Liver (tissue), 9 donors: Measurements from ENCODE around the gene CCDC136. TPM values are rescaled to one million over a fixed set of nuclear protein-coding genes. Genes with fewer than 3 reads are reported as not detected.

Experiments used
- DNase-seq: peaks from one replicate; pipeline ENCODE4 v3.0.0-alpha.2; 2017; ENCODE audit warnings: low spot score
- H3K27ac ChIP-seq, 2 donors: one replicate each; pipeline ENCODE4 v1.7.0; 2013; ENCODE audit warnings: inconsistent platforms in 2 of 2, low read length in 2 of 2, control low read depth in 1 of 2, low read depth in 1 of 2, mild to moderate bottlenecking in 1 of 2
- H3K27me3 ChIP-seq, 4 donors: one replicate each; pipeline versions ENCODE4 v1.6.1 to v1.7.0; 2013; ENCODE audit warnings: low read length in 3 of 4, inconsistent platforms in 1 of 4, mild to moderate bottlenecking in 1 of 4, moderate library complexity in 1 of 4; ENCODE audit not compliant: control insufficient read depth in 4 of 4, insufficient read depth in 4 of 4
- H3K36me3 ChIP-seq, 4 donors: one replicate each; pipeline versions ENCODE4 v1.6.1 to v1.7.0; 2013; ENCODE audit warnings: low read length in 3 of 4, mild to moderate bottlenecking in 3 of 4, low read depth in 1 of 4, moderate library complexity in 1 of 4; ENCODE audit not compliant: control insufficient read depth in 4 of 4, insufficient read depth in 3 of 4
- H3K4me1 ChIP-seq, 4 donors: one replicate each; pipeline versions ENCODE4 v1.6.1 to v1.7.0; 2013; ENCODE audit warnings: low read length in 3 of 4, mild to moderate bottlenecking in 3 of 4, moderate library complexity in 1 of 4; ENCODE audit not compliant: control insufficient read depth in 4 of 4, insufficient read depth in 4 of 4
- H3K4me3 ChIP-seq, 3 donors: one replicate each; pipeline versions ENCODE4 v1.6.1 to v1.7.0; 2013; ENCODE audit warnings: low read length in 3 of 3, control low read depth in 1 of 3, low read depth in 1 of 3, mild to moderate bottlenecking in 1 of 3
- H3K9ac ChIP-seq, 2 donors: one replicate each; pipeline ENCODE4 v1.7.0; 2013; ENCODE audit warnings: low read length in 2 of 2, mild to moderate bottlenecking in 2 of 2, moderate library complexity in 2 of 2, control low read depth in 1 of 2, low read depth in 1 of 2
- H3K9me3 ChIP-seq, 4 donors: one replicate each; pipeline versions ENCODE4 v1.6.1 to v1.7.0; 2013; ENCODE audit warnings: low read length in 3 of 4; ENCODE audit not compliant: control insufficient read depth in 4 of 4
- ATF3 ChIP-seq: IDR thresholded peaks from 2 replicates; pipeline ENCODE4 v1.6.1; 2016; ENCODE audit warnings: antibody characterized with exemption
- EGR1 ChIP-seq, 2 donors: IDR thresholded peaks; 2 replicates each; pipeline ENCODE4 v1.6.1; 2016 to 2018; ENCODE audit warnings: antibody characterized with exemption in 2 of 2, low read depth in 2 of 2
- FOXA1 ChIP-seq: IDR thresholded peaks from 2 replicates; pipeline ENCODE4 v1.6.1; 2016; ENCODE audit warnings: antibody characterized with exemption
- FOXA2 ChIP-seq: IDR thresholded peaks from 2 replicates; pipeline ENCODE4 v1.6.1; 2016; ENCODE audit warnings: antibody characterized with exemption
- GABPA ChIP-seq, 2 donors: IDR thresholded peaks in 1 of 2; conservative IDR thresholded peaks in 1 of 2; 2 replicates each; pipeline ENCODE4 v1.6.1; 2016; ENCODE audit warnings: antibody characterized with exemption in 2 of 2, mild to moderate bottlenecking in 1 of 2, moderate library complexity in 1 of 2
- HNF4A ChIP-seq, 2 donors: conservative IDR thresholded peaks; 2 replicates each; pipeline ENCODE4 v1.6.1; 2016; ENCODE audit warnings: antibody characterized with exemption in 2 of 2, mild to moderate bottlenecking in 2 of 2
- HNF4G ChIP-seq: IDR thresholded peaks from 2 replicates; pipeline ENCODE4 v1.6.1; 2016; ENCODE audit warnings: antibody characterized with exemption
- JUND ChIP-seq, 2 donors: IDR thresholded peaks; 2 replicates each; pipeline ENCODE4 v1.6.1; 2016; ENCODE audit warnings: antibody characterized with exemption in 2 of 2
- NR2F2 ChIP-seq: IDR thresholded peaks from 2 replicates; pipeline ENCODE4 v1.6.1; 2016; ENCODE audit warnings: antibody characterized with exemption
- RAD21 ChIP-seq, 2 donors: IDR thresholded peaks; 2 replicates each; pipeline ENCODE4 v1.6.1; 2016; ENCODE audit warnings: antibody characterized with exemption in 2 of 2, mild to moderate bottlenecking in 2 of 2
- RXRA ChIP-seq, 2 donors: IDR thresholded peaks; 2 replicates each; pipeline ENCODE4 v1.6.1; 2017 to 2018; ENCODE audit warnings: antibody characterized with exemption in 2 of 2, mild to moderate bottlenecking in 1 of 2
- SP1 ChIP-seq: IDR thresholded peaks from 2 replicates; pipeline ENCODE4 v1.6.1; 2018; ENCODE audit warnings: antibody characterized with exemption, mild to moderate bottlenecking
- TAF1 ChIP-seq: conservative IDR thresholded peaks from 2 replicates; pipeline ENCODE4 v1.6.1; 2016; ENCODE audit warnings: antibody characterized with exemption, mild to moderate bottlenecking
- YY1 ChIP-seq: IDR thresholded peaks from 2 replicates; pipeline ENCODE4 v1.6.1; 2016; ENCODE audit warnings: antibody characterized with exemption, mild to moderate bottlenecking
- WGBS: extraction: QIAGEN DNeasy Blood & Tissue Kit; methylation state at CpG from one replicate; pipeline ENCODE4 v1.1.7; 2013; 5-methylcytosine and 5-hydroxymethylcytosine counted together
- polyA plus RNA-seq, 2 donors: library from polyadenylated mRNA; stranded (reverse) in 1 of 2; unstranded in 1 of 2; fragments of 200-250 nt in 1 of 2; fragments of >200 nt in 1 of 2; fragmentation: Nextera tagmentation in 1 of 2; extraction: Ambion mirVana in 1 of 2; gene quantifications; one replicate each; pipeline versions ENCODE4 v1.2.1 to v1.2.3, GENCODE V29; 2013 to 2015
- total RNA-seq, 2 donors: library from RNA; depleted of rRNA; stranded (reverse); fragments of >200 nt; gene quantifications; one replicate each; pipeline ENCODE4 v1.2.3, GENCODE V29; 2014
- TF ChIP-seq, protein P1 (sequence below): IDR thresholded peaks from 2 replicates; pipeline ENCODE4 v1.6.1; 2016; ENCODE audit warnings: antibody characterized with exemption
- TF ChIP-seq, protein P2 (sequence below): IDR thresholded peaks from 2 replicates; pipeline ENCODE4 v1.6.1; 2016; ENCODE audit warnings: antibody characterized with exemption, mild to moderate bottlenecking
- TF ChIP-seq, protein P3 (sequence below): IDR thresholded peaks from 2 replicates; pipeline ENCODE4 v1.6.1; 2016; ENCODE audit warnings: antibody characterized with exemption
- TF ChIP-seq, protein P4 (sequence below): fragments of 150-350 bp; IDR thresholded peaks from 2 replicates; pipeline ENCODE4 v1.5.1; 2017; ENCODE audit warnings: improper control_type of control experiment, low read depth, low read length; ENCODE audit not compliant: missing input control
- donor health status: healthy.
- donor health status: healthy.
- donor health status: healthy.
- donor health status: healthy.
- donor health status: healthy.

The CCDC136 gene
- total and polyA plus RNA-seq, 4 donors = 0.09 to 0.59 (median 0.22) TPM

- Histone ChIP-seq H3K27ac (no peak overlapping the region), H3K36me3 (no peaks in the 10 kb centered on the region), H3K4me3 (no peak overlapping the region), H3K9me3 (no peaks in the 10 kb centered on the region), H3K27me3 (no peaks in the 10 kb centered on the region), H3K9ac (no peak overlapping the region), H3K4me1 (no peaks in the 10 kb centered on the region)
- TF ChIP-seq, protein P1, sequence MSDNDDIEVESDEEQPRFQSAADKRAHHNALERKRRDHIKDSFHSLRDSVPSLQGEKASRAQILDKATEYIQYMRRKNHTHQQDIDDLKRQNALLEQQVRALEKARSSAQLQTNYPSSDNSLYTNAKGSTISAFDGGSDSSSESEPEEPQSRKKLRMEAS = no peak
- TF ChIP-seq FOXA1 = no peak
- no peak for TF ChIP-seq HNF4A (conservative IDR thresholded peaks at IDR 0.05)
- no peak for TF ChIP-seq SP1
- TF ChIP-seq, protein P2, sequence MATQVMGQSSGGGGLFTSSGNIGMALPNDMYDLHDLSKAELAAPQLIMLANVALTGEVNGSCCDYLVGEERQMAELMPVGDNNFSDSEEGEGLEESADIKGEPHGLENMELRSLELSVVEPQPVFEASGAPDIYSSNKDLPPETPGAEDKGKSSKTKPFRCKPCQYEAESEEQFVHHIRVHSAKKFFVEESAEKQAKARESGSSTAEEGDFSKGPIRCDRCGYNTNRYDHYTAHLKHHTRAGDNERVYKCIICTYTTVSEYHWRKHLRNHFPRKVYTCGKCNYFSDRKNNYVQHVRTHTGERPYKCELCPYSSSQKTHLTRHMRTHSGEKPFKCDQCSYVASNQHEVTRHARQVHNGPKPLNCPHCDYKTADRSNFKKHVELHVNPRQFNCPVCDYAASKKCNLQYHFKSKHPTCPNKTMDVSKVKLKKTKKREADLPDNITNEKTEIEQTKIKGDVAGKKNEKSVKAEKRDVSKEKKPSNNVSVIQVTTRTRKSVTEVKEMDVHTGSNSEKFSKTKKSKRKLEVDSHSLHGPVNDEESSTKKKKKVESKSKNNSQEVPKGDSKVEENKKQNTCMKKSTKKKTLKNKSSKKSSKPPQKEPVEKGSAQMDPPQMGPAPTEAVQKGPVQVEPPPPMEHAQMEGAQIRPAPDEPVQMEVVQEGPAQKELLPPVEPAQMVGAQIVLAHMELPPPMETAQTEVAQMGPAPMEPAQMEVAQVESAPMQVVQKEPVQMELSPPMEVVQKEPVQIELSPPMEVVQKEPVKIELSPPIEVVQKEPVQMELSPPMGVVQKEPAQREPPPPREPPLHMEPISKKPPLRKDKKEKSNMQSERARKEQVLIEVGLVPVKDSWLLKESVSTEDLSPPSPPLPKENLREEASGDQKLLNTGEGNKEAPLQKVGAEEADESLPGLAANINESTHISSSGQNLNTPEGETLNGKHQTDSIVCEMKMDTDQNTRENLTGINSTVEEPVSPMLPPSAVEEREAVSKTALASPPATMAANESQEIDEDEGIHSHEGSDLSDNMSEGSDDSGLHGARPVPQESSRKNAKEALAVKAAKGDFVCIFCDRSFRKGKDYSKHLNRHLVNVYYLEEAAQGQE = no peak
- TF ChIP-seq RXRA (IDR thresholded peaks at IDR 0.05) = no peak
- TF ChIP-seq YY1 = no peak
- TF ChIP-seq JUND (IDR thresholded peaks at IDR 0.05) = no peak
- TF ChIP-seq, protein P3, sequence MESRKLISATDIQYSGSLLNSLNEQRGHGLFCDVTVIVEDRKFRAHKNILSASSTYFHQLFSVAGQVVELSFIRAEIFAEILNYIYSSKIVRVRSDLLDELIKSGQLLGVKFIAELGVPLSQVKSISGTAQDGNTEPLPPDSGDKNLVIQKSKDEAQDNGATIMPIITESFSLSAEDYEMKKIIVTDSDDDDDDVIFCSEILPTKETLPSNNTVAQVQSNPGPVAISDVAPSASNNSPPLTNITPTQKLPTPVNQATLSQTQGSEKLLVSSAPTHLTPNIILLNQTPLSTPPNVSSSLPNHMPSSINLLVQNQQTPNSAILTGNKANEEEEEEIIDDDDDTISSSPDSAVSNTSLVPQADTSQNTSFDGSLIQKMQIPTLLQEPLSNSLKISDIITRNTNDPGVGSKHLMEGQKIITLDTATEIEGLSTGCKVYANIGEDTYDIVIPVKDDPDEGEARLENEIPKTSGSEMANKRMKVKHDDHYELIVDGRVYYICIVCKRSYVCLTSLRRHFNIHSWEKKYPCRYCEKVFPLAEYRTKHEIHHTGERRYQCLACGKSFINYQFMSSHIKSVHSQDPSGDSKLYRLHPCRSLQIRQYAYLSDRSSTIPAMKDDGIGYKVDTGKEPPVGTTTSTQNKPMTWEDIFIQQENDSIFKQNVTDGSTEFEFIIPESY = no peak
- TF ChIP-seq, protein P4, sequence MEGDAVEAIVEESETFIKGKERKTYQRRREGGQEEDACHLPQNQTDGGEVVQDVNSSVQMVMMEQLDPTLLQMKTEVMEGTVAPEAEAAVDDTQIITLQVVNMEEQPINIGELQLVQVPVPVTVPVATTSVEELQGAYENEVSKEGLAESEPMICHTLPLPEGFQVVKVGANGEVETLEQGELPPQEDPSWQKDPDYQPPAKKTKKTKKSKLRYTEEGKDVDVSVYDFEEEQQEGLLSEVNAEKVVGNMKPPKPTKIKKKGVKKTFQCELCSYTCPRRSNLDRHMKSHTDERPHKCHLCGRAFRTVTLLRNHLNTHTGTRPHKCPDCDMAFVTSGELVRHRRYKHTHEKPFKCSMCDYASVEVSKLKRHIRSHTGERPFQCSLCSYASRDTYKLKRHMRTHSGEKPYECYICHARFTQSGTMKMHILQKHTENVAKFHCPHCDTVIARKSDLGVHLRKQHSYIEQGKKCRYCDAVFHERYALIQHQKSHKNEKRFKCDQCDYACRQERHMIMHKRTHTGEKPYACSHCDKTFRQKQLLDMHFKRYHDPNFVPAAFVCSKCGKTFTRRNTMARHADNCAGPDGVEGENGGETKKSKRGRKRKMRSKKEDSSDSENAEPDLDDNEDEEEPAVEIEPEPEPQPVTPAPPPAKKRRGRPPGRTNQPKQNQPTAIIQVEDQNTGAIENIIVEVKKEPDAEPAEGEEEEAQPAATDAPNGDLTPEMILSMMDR = no peak
- TF ChIP-seq RAD21 (IDR thresholded peaks at IDR 0.05) = no peak
- TF ChIP-seq EGR1 (IDR thresholded peaks at IDR 0.05; ENCODE audit: low read depth in 2 of 2) = no peak
- no peak for TF ChIP-seq ATF3
- no peak for DNase-seq
- WGBS = 93% methylated on average over 14 of the region's 14 CpGs
Measured at GRCh38 chr7:128846781-128847444, 55.1 kb downstream of the CCDC136 start.

- no peaks in the 10 kb centered on the region for H3K36me3 ChIP-seq
- H3K27me3 ChIP-seq = no peaks in the 10 kb centered on the region
- no peaks in the 10 kb centered on the region for H3K9me3 ChIP-seq
- no peak overlapping the region for H3K4me3 ChIP-seq
- H3K27ac ChIP-seq = no peak overlapping the region
- no peaks in the 10 kb centered on the region for H3K4me1 ChIP-seq
- no peak for DNase-seq
- WGBS = 94% methylated on average over 17 of the region's 17 CpGs
- H3K9ac ChIP-seq = no peak overlapping the region
- no peak for TF ChIP-seq RXRA (IDR thresholded peaks at IDR 0.05)
- TF ChIP-seq RAD21 (IDR thresholded peaks at IDR 0.05) = no peak
- no peak for TF ChIP-seq FOXA1
- no peak for TF ChIP-seq SP1
- no peak for TF ChIP-seq HNF4G
- no peak for TF ChIP-seq EGR1 (IDR thresholded peaks at IDR 0.05; ENCODE audit: low read depth in 2 of 2)
- no peak for TF ChIP-seq GABPA (IDR thresholded peaks at IDR 0.05 in 1 of 2, conservative IDR thresholded peaks at IDR 0.05 in 1 of 2)
- no peak for TF ChIP-seq FOXA2
- TF ChIP-seq, protein P4 = no peak
- TF ChIP-seq, protein P3 = no peak
- no peak for TF ChIP-seq YY1
- no peak for TF ChIP-seq TAF1
- no peak for TF ChIP-seq HNF4A (conservative IDR thresholded peaks at IDR 0.05)
- no peak for TF ChIP-seq ATF3
- TF ChIP-seq NR2F2 = no peak
- no peak for TF ChIP-seq JUND (IDR thresholded peaks at IDR 0.05)
Measured at GRCh38 chr7:128847721-128848211, 56.0 kb downstream of the CCDC136 start.
